H1 (cell line): ENCODE measurements around the gene SNX25. TPM values are rescaled to one million over a fixed set of nuclear protein-coding genes. Genes with fewer than 3 reads are reported as not detected.

ENCODE experiments used
- CTCF ChIA-PET: fragments of 300-600 bp; sonication (Branson Sonifier 250); formaldehyde crosslinking; loops from one replicate; lab custom pipeline; 2021; ENCODE audit not compliant: partially characterized antibody; lab: Charles Lee
- POLR2A ChIA-PET: fragments of 300-600 bp; sonication (Branson Sonifier 250); formaldehyde crosslinking; loops from one replicate; lab custom pipeline; 2021; ENCODE audit warnings: inconsistent platforms; ENCODE audit not compliant: partially characterized antibody; lab: Charles Lee
- DNase-seq, 2 experiments: peaks; one replicate each; pipeline versions ENCODE4 v3.0.0 to v3.0.0-alpha.2; 2010 to 2022; ENCODE audit warnings: low spot score in 2 of 2, low read depth in 1 of 2, mixed read lengths in 1 of 2
- FAIRE-seq: peaks from 2 replicates; lab custom pipeline; 2011; peaks lifted over from hg19 to GRCh38; lab: Jason Lieb, UNC
- H2AFZ ChIP-seq: 2 replicates; pipeline ENCODE4 v1.8.1; 2012; ENCODE audit warnings: low read length, inconsistent platforms
- H2AK5ac ChIP-seq: 2 replicates; pipeline ENCODE4 v1.6.1; 2013; ENCODE audit warnings: low read depth, low read length
- H2BK120ac ChIP-seq: replicated peaks from 2 replicates; pipeline ENCODE3; 2013; ENCODE audit warnings: low read depth, low read length, inconsistent platforms
- H2BK12ac ChIP-seq: 2 replicates; pipeline ENCODE4 v1.6.1; 2013; ENCODE audit warnings: low read depth, low read length
- H2BK15ac ChIP-seq: 2 replicates; pipeline ENCODE4 v1.6.1; 2013; ENCODE audit warnings: low read length
- H2BK20ac ChIP-seq: 2 replicates; pipeline ENCODE4 v1.6.1; 2013; ENCODE audit warnings: low read length
- H2BK5ac ChIP-seq: 2 replicates; pipeline ENCODE4 v1.6.1; 2013; ENCODE audit warnings: low read depth, low read length
- H3K14ac ChIP-seq: 2 replicates; pipeline ENCODE4 v1.6.1; 2013; ENCODE audit warnings: inconsistent platforms; ENCODE audit not compliant: insufficient read length
- H3K18ac ChIP-seq: 2 replicates; pipeline ENCODE4 v1.6.1; 2013; ENCODE audit warnings: low read length; ENCODE audit errors: extremely low read depth
- H3K23ac ChIP-seq: 2 replicates; pipeline ENCODE4 v1.6.1; 2013; ENCODE audit warnings: inconsistent platforms; ENCODE audit not compliant: insufficient read length
- H3K23me2 ChIP-seq: 2 replicates; pipeline ENCODE4 v1.6.1; 2013; ENCODE audit warnings: low read depth, low read length
- H3K27ac ChIP-seq: 2 replicates; pipeline ENCODE4 v1.6.1; 2011; ENCODE audit warnings: low read depth, low read length, inconsistent platforms
- H3K27me3 ChIP-seq, 4 experiments: replicated peaks in 1 of 4; 1 replicate in 1 of 4; 2 replicates in 3 of 4; pipeline versions ENCODE4 v1.6.1 to v1.8.1; 2011 to 2013; ENCODE audit warnings: low read length in 3 of 4, mild to moderate bottlenecking in 3 of 4, inconsistent platforms in 2 of 4, mixed read lengths in 2 of 4, moderate library complexity in 1 of 4; ENCODE audit not compliant: control insufficient read depth in 3 of 4, insufficient read depth in 3 of 4; ENCODE audit errors: extremely low read depth in 1 of 4
- H3K36me3 ChIP-seq, 4 experiments: 2 replicates each; pipeline versions ENCODE4 v1.6.1 to v1.8.1; 2011 to 2013; ENCODE audit warnings: mild to moderate bottlenecking in 4 of 4, low read length in 3 of 4, moderate library complexity in 2 of 4, control low read depth in 1 of 4, inconsistent platforms in 1 of 4; ENCODE audit not compliant: insufficient read depth in 4 of 4, control insufficient read depth in 2 of 4
- H3K4ac ChIP-seq: replicated peaks from 2 replicates; pipeline ENCODE3; 2013; ENCODE audit warnings: low read length, low read depth, mixed read lengths, inconsistent platforms; ENCODE audit not compliant: insufficient read length
- H3K4me1 ChIP-seq, 4 experiments: replicated peaks in 1 of 4; 1 replicate in 1 of 4; 2 replicates in 3 of 4; pipeline versions ENCODE4 v1.6.1 to v1.8.1; 2011 to 2013; ENCODE audit warnings: low read length in 3 of 4, inconsistent platforms in 2 of 4, mixed read lengths in 1 of 4; ENCODE audit not compliant: insufficient read depth in 4 of 4, control insufficient read depth in 3 of 4
- H3K4me2 ChIP-seq, 2 experiments: 2 replicates each; pipeline versions ENCODE4 v1.6.1 to v1.8.1; 2011 to 2013; ENCODE audit warnings: low read depth in 2 of 2, low read length in 2 of 2, control low read depth in 1 of 2, inconsistent platforms in 1 of 2, mild to moderate bottlenecking in 1 of 2; ENCODE audit not compliant: insufficient read depth in 1 of 2
- H3K4me3 ChIP-seq, 4 experiments: fragments of 200-600, 300-600 bp in 1 of 4; sonication (generic), shearing (Covaris generic), sonication (Bioruptor Twin) in 1 of 4; 2 replicates each; pipeline versions ENCODE4 v1.5.1 to v1.8.1; 2011 to 2016; ENCODE audit warnings: low read length in 4 of 4, low read depth in 3 of 4, control low read depth in 2 of 4, inconsistent platforms in 2 of 4, mild to moderate bottlenecking in 2 of 4, mixed read lengths in 1 of 4, moderate library complexity in 1 of 4; ENCODE audit not compliant: insufficient read depth in 2 of 4; ENCODE audit errors: extremely low read depth in 1 of 4
- H3K56ac ChIP-seq: replicated peaks from 2 replicates; pipeline ENCODE3; 2013; ENCODE audit warnings: low read depth, mild to moderate bottlenecking, mixed read lengths, low read length, inconsistent platforms; ENCODE audit not compliant: insufficient read length
- H3K79me1 ChIP-seq: 2 replicates; pipeline ENCODE4 v1.6.1; 2013; ENCODE audit warnings: low read depth, low read length, control low read depth
- H3K79me2 ChIP-seq, 2 experiments: 2 replicates each; pipeline versions ENCODE4 v1.6.1 to v1.8.1; 2012 to 2013; ENCODE audit warnings: low read length in 2 of 2, mild to moderate bottlenecking in 2 of 2, inconsistent platforms in 1 of 2; ENCODE audit not compliant: insufficient read depth in 2 of 2, control insufficient read depth in 1 of 2
- H3K9ac ChIP-seq, 4 experiments: replicated peaks in 1 of 4; 1 replicate in 1 of 4; 2 replicates in 3 of 4; pipeline versions ENCODE4 v1.6.1 to v1.8.1; 2011 to 2013; ENCODE audit warnings: low read depth in 3 of 4, low read length in 3 of 4, control low read depth in 2 of 4, mild to moderate bottlenecking in 2 of 4, moderate library complexity in 2 of 4, inconsistent platforms in 1 of 4; ENCODE audit errors: extremely low read depth in 1 of 4
- H3K9me3 ChIP-seq, 2 experiments: 2 replicates each; pipeline versions ENCODE4 v1.6.1 to v1.8.1; 2012 to 2013; ENCODE audit warnings: mild to moderate bottlenecking in 2 of 2, moderate library complexity in 2 of 2, control low read depth in 1 of 2, inconsistent platforms in 1 of 2, low read depth in 1 of 2, low read length in 1 of 2, mixed read lengths in 1 of 2; ENCODE audit not compliant: insufficient read depth in 2 of 2
- H4K20me1 ChIP-seq, 2 experiments: replicated peaks in 1 of 2; 2 replicates each; pipeline versions ENCODE3 to v1.8.1; 2011 to 2013; ENCODE audit warnings: inconsistent platforms in 2 of 2, low read length in 2 of 2, mild to moderate bottlenecking in 1 of 2; ENCODE audit not compliant: insufficient read depth in 2 of 2, control insufficient read depth in 1 of 2
- H4K5ac ChIP-seq: 2 replicates; pipeline ENCODE4 v1.6.1; 2013; ENCODE audit warnings: low read length, low read depth, mixed read lengths, inconsistent platforms; ENCODE audit not compliant: insufficient read length
- H4K8ac ChIP-seq: 2 replicates; pipeline ENCODE4 v1.8.0; 2013; ENCODE audit warnings: mild to moderate bottlenecking, moderate library complexity, low read length, inconsistent platforms; ENCODE audit not compliant: insufficient read depth; ENCODE audit errors: extremely low read depth
- H4K91ac ChIP-seq: replicated peaks from 2 replicates; pipeline ENCODE3; 2013; ENCODE audit warnings: low read length, mixed read lengths, inconsistent platforms; ENCODE audit not compliant: insufficient read length
- CBX5 ChIP-seq: fragments of 300-800, 300-1000 bp; sonication (generic); IDR thresholded peaks from 2 replicates; pipeline ENCODE4 v1.7.1; 2016; ENCODE audit warnings: antibody characterized with exemption, low read length, low read depth
- POLR2A ChIP-seq, 2 experiments: IDR thresholded peaks; 1 replicate in 1 of 2; 2 replicates in 1 of 2; pipeline ENCODE4 v1.6.1; 2011; ENCODE audit warnings: low read depth in 2 of 2, low read length in 2 of 2, mild to moderate bottlenecking in 2 of 2; ENCODE audit errors: control extremely low read depth in 1 of 2
- RBBP5 ChIP-seq: IDR thresholded peaks from 2 replicates; pipeline ENCODE4 v1.7.1; 2012; ENCODE audit warnings: low read depth, mild to moderate bottlenecking, inconsistent platforms, low read length, moderate library complexity, borderline replicate concordance
- RNF2 ChIP-seq: fragments of 200-900, 300-1000 bp; sonication (generic); IDR thresholded peaks from 2 replicates; pipeline ENCODE4 v1.7.1; 2016; ENCODE audit warnings: borderline replicate concordance, low read depth, mild to moderate bottlenecking, antibody characterized with exemption, low read length; ENCODE audit not compliant: poor library complexity, severe bottlenecking; ENCODE audit errors: missing control alignments
- TAF7 ChIP-seq: optimal IDR thresholded peaks from 2 replicates; pipeline ENCODE3; 2011; ENCODE audit warnings: low read depth, mild to moderate bottlenecking, inconsistent platforms, low read length, moderate library complexity, borderline replicate concordance
- WGBS, 2 experiments: shearing (Covaris generic) in 1 of 2; methylation state at CpG; one replicate each; pipeline versions ENCODE4 v1.1.6 to v1.1.7; 2013 to 2015; ENCODE audit warnings: low lambda C conversion rate in 2 of 2, mixed read lengths in 2 of 2, inconsistent platforms in 1 of 2, low coverage in 1 of 2, missing lambda C conversion rate in 1 of 2; ENCODE audit not compliant: insufficient replicate concordance in 2 of 2, insufficient coverage in 1 of 2, insufficient read length in 1 of 2; ENCODE audit errors: extremely low coverage in 1 of 2, missing lambda C conversion rate in 1 of 2; 5-methylcytosine and 5-hydroxymethylcytosine counted together
- polyA plus RNA-seq, 7 experiments: library from polyadenylated mRNA; depleted of rRNA in 3 of 7; stranded (reverse) in 5 of 7; unstranded in 2 of 7; fragments of >200 nt in 5 of 7; fragments of 200-250 nt in 2 of 7; gene quantifications; 1 replicate in 5 of 7; 2 replicates in 1 of 7; 4 replicates in 1 of 7; pipeline versions ENCODE4 v1.2.1 to v1.2.3, GENCODE V29; 2011 to 2013; ENCODE audit warnings: missing spikeins in 2 of 7, mixed read lengths in 2 of 7
- total RNA-seq: library from RNA; stranded (reverse); fragmentation: NEBNext Ultra II Directional; extraction: Animal tissue kit (Norgen Biotek cat#: 25700); gene quantifications from 2 replicates; pipeline ENCODE4 v1.2.1, GENCODE V29; 2021
- TF ChIP-seq, protein P1 (sequence below): IDR thresholded peaks from 2 replicates; pipeline ENCODE4 v1.6.1; 2012; ENCODE audit warnings: low read length, inconsistent platforms

Gene SNX25
- total and polyA plus RNA-seq, 2 of the 8 experiments (the other 6 are each of a cell fraction or from before 2014, with no cell fraction given), result 5.4 to 19.9 TPM

GRCh38 chr4:185238750-185239149 is 29.4 kb downstream of the SNX25 start:
- H2AFZ ChIP-seq, result no peak overlapping the region
- H3K4me1 ChIP-seq, result no peaks in the 10 kb centered on the region
- H2BK5ac ChIP-seq, result no peak overlapping the region
- H2BK20ac ChIP-seq, result no peak overlapping the region
- no peak overlapping the region for H3K23ac ChIP-seq
- H3K27ac ChIP-seq, result no peak overlapping the region
- no peak overlapping the region for H4K5ac ChIP-seq
- peaks cover 0 to 3% of the 10 kb centered on the region in 2 experiments for H4K20me1 ChIP-seq
- TF ChIP-seq, protein P1, sequence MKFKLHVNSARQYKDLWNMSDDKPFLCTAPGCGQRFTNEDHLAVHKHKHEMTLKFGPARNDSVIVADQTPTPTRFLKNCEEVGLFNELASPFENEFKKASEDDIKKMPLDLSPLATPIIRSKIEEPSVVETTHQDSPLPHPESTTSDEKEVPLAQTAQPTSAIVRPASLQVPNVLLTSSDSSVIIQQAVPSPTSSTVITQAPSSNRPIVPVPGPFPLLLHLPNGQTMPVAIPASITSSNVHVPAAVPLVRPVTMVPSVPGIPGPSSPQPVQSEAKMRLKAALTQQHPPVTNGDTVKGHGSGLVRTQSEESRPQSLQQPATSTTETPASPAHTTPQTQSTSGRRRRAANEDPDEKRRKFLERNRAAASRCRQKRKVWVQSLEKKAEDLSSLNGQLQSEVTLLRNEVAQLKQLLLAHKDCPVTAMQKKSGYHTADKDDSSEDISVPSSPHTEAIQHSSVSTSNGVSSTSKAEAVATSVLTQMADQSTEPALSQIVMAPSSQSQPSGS, result no peak
- TF ChIP-seq RBBP5, result no peak
- no peak for TF ChIP-seq TAF7
- no peak for TF ChIP-seq POLR2A (IDR thresholded peaks at IDR 0.05; ENCODE audit: control extremely low read depth in 1 of 2, low read depth in 2 of 2, low read length in 2 of 2)
- no peak for TF ChIP-seq CBX5
- no peak for TF ChIP-seq RNF2
- no peak for DNase-seq
- H3K36me3 ChIP-seq, result peaks cover 0 to 5% (median 0%) of the 10 kb centered on the region in 4 experiments; a peak in 3 of 8 replicates
- no peak overlapping the region for H3K4ac ChIP-seq
- H3K56ac ChIP-seq, result no peak overlapping the region
- H3K4me3 ChIP-seq, result no peak overlapping the region
- peaks cover 2% of the 10 kb centered on the region; the same call in 1 of the 2 replicates for H3K79me1 ChIP-seq
- H2BK120ac ChIP-seq, result no peak overlapping the region
- H3K9me3 ChIP-seq, result peaks cover 11 to 23% of the 10 kb centered on the region in 2 experiments; a peak in 2 of 4 replicates
- 92% methylated on average over 4 of the region's 4 CpGs; no CpG with 5 or more reads in 1 of the 2 experiments for WGBS, 2 experiments
- no peak overlapping the region for H4K91ac ChIP-seq
- H3K9ac ChIP-seq, result no peak overlapping the region
- H3K79me2 ChIP-seq, result peaks cover 0 to 14% of the 10 kb centered on the region in 2 experiments; a peak in 2 of 4 replicates
- CTCF ChIA-PET, result interaction anchor here (0.5 to 1.5 kb wide), 2 partner anchors 12 to 65 kb away, joined by 3 read pairs; no protein-coding TSS in a partner anchor
- H2BK15ac ChIP-seq, result no peak overlapping the region
- H4K8ac ChIP-seq, result no peak overlapping the region
- H3K23me2 ChIP-seq, result no peaks in the 10 kb centered on the region
- H3K14ac ChIP-seq, result no peak overlapping the region
- H3K27me3 ChIP-seq, result no peaks in the 10 kb centered on the region
- H3K18ac ChIP-seq, result no peak overlapping the region
- POLR2A ChIA-PET, result no interaction called here
- FAIRE-seq, result no peak
- H3K4me2 ChIP-seq, result no peak overlapping the region
- H2AK5ac ChIP-seq, result no peak overlapping the region
- no peak overlapping the region for H2BK12ac ChIP-seq
